GM20000 (cell line): Measurements from ENCODE around the gene CNOT2.

Experiments
- DNase-seq: peaks from one replicate; pipeline ENCODE4 v3.0.0; 2012; ENCODE audit warnings: low spot score
- TF ChIP-seq, protein P1 (sequence below): IDR thresholded peaks from 2 replicates; pipeline ENCODE4 v1.5.1; 2012; ENCODE audit warnings: mild to moderate bottlenecking, control low read depth; ENCODE audit errors: extremely low read depth, missing control alignments

Gene CNOT2

DNA sequence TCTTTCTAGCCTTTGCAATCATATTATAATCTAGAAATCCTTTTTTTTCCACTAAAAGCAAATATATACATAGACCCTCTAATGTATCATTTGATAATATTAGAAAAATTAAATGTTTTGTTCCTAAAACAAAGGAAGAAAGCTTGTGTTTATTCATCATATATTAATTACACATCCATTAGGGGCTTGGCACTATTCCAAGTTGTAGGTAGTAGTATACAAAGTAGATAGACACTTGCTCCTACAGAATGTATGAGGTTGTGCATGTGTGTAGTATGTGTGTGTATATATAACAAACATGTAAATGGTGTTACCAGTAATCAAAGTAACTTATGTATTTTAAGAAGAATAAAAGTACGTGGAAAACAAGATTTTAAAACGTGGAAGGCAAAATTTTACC lies 107.8 kb downstream of the CNOT2 start:
- TF ChIP-seq, protein P1, sequence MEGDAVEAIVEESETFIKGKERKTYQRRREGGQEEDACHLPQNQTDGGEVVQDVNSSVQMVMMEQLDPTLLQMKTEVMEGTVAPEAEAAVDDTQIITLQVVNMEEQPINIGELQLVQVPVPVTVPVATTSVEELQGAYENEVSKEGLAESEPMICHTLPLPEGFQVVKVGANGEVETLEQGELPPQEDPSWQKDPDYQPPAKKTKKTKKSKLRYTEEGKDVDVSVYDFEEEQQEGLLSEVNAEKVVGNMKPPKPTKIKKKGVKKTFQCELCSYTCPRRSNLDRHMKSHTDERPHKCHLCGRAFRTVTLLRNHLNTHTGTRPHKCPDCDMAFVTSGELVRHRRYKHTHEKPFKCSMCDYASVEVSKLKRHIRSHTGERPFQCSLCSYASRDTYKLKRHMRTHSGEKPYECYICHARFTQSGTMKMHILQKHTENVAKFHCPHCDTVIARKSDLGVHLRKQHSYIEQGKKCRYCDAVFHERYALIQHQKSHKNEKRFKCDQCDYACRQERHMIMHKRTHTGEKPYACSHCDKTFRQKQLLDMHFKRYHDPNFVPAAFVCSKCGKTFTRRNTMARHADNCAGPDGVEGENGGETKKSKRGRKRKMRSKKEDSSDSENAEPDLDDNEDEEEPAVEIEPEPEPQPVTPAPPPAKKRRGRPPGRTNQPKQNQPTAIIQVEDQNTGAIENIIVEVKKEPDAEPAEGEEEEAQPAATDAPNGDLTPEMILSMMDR, result no peak
- DNase-seq, result no peak

DNA sequence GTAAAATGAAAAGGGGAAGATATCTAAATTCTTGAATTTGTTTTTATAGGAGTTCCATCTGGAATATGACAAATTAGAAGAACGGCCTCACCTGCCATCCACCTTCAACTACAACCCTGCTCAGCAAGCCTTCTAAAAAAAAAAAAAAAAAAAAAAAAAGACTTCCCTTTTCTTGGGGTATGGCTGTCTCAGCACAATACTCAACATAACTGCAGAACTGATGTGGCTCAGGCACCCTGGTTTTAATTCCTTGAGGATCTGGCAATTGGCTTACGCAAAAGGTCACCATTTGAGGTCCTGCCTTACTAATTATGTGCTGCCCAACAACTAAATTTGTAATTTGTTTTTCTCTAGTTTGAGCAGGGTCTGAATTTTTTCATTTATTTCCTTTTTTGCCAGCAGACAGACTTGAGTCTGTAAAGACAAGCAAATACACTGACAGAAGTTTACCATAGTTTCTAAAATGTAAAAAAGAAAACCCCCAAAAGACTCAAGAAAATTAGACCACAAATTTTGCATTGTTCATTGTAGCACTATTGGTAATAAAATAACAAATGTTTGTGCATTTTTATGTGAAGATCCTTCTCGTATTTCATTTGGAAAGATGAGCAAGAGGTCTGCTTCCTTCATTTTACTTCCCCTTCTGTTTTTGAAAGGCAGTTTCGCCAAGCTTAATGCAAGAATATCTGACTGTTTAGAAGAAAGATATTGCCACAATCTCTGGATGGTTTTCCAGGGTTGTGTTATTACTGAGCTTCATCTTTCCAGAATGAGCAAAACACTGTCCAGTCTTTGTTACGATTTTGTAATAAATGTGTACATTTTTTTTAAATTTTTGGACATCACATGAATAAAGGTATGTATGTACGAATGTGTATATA lies 110.8 kb downstream of the CNOT2 start:
- no peak for DNase-seq
- TF ChIP-seq, protein P1, result no peak

DNA sequence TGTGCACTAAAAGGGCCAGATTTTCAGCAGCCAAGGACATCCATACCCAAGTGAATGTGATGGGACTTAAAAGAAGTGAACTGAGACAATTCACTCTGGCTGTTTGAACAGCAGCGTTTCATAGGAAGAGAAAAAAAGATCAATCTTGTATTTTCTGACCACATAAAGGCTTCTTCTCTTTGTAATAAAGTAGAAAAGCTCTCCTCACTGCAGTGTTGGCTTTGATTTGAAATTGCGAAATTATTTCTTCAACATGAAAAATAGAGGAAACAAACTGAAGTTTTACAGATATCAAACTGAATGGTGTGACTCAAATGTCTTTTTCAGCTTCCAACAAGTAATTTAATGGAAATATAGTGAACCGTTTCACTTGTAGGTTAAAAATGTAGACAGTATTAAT lies 111.6 kb downstream of the CNOT2 start:
- no peak for DNase-seq
- TF ChIP-seq, protein P1, result no peak

DNA sequence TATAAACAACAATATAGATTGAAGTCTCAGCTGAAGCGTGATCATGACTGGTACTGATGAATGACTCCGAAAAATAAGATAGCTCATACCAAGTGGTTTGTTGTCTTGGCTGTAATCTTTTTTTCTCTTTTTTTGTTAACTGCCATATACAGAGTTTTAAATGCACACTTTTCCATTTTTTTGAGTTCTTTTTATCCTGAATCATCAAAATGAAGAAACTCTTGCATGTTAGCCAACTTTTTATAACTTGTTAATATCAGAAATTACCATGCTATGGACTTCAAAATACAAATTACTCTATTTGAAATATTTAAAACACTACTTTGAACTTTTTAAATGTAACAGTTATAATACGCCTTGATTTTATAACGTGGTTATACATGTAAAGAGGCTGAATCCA lies 112.7 kb downstream of the CNOT2 start:
- no peak for DNase-seq
- TF ChIP-seq, protein P1, result no peak

DNA sequence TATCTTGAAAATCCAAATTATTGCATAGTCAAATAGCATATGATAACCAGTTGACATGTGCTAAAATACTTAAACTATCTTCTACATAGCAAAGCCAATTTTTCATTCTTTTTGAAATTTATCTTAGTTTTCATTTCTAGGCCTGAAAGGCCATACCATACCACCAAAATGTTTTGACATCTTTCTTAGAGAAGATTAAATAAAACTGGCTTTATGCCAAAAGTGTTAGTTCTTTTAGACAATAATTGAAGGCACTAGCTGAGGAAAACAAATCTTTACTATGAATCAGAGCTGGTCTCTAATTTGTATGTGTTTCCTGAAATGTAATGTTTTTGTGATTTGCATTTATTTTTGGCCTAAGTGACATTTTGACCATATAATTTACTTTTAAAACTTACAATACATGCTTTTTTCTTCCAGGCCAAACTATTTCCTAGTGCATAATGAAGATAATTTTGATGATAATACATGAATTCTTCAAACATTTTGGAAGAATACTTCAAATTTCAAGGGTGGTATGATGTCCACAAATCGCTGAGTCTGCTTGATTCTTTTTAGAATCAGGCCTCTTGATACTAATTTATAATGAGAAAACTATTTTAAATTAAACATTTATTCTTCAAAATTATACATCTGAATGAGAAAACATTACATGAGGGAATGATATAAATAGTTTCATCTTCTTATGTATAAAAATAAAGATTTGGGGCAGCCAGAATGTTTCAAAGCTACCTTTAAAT lies 116.4 kb downstream of the CNOT2 start:
- TF ChIP-seq, protein P1, result no peak
- DNase-seq, result no peak

DNA sequence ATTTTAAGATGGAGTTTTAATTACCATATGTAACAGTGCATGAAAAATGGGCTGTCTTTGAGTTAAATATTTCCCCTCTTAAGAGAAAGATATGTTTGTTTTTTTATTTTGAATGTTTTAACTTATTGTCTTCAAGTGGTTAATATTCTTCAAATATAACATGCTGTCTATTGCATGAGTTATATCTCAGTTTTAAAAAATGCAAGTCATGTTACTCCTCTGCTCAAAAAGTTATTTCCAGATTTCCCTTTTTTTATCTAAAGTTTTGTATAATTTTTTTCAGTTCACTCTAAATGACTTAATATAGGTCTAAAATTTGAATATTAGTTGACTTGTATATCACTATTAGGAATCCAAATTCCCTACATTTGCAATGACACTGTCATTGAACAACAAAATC lies 117.0 kb downstream of the CNOT2 start:
- TF ChIP-seq, protein P1, result no peak

More for the DNA sequence above, 117.0 kb downstream of the CNOT2 start:
- no peak for DNase-seq
